ENCODE results near the gene SNCG. TPM values are rescaled to one million over a fixed set of nuclear protein-coding genes. Genes with fewer than 3 reads are reported as not detected.
A peak's percentile ranks its signal among the peaks of the same experiment; 100 is the strongest.

Gene SNCG
- total RNA-seq, 3 donors from 2014 or later, result 52.1 to 255 (median 53.7) TPM

DNA sequence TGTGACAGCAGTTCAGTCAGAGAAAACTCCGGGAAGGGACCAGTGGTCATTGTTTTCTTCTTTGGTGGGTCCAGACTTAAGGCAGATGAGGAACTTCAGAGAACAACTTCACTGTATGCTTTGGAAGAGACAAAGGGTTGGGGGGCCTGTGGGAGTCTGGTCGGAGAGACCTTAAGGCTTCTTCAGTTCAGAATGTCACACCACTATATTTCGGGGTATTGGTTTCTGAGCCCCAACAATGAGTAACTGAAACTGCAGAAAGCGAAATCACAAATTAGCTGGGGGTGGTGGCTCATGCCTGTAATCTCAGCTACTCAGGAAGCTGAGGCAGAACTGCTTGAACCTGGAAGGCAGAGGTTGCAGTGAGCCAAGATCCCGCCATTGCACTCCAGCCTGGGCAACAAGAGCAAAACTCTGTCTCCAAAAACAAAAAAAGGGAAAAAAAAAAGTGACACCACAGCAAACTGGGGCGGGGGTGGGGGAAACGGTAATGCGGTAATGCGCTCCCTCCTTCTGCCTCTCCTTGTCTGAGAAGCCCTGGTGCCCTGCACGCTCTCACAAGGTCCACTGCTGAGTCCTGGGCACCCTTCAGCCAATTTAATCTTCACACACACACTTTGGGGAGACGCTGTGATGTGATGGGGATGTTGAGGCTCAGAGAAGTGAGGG lies 7.7 kb downstream of the SNCG start:
- TF ChIP-seq POLR2A (IDR thresholded peaks at IDR 0.05), result no peak
- peak in 1 of 3 donors; percentile 42 for TF ChIP-seq POLR2AphosphoS5 (IDR thresholded peaks at IDR 0.05)
- Histone ChIP-seq H3K4me1 (peaks cover 11 to 22% of the 10 kb centered on the region in 2 donors), H3K9me3 (no peaks in the 10 kb centered on the region), H3K27ac (peak overlapping the region; percentile 99 to 100), H3K36me3 (no peaks in the 10 kb centered on the region), H3K27me3 (no peaks in the 10 kb centered on the region), H3K4me3 (peak overlapping the region in 1 of 3 donors; percentile 77)
- intact Hi-C loops (cut with DNase I; ENCODE audit: low total_unique reads), result loop anchor here (2.0 kb wide), 1 partner anchor 29 kb away; no protein-coding TSS in a partner anchor
- DNase-seq (ENCODE audit: low spot score in 2 of 2), result no peak

GRCh38 chr10:86967481-86967941 lies 9.1 kb downstream of the SNCG start:
- Histone ChIP-seq H3K4me3 (peak overlapping the region; percentile 70 to 77 (median 75)), H3K27ac (peak overlapping the region; percentile 99 to 100), H3K36me3 (no peaks in the 10 kb centered on the region), H3K9me3 (no peaks in the 10 kb centered on the region), H3K4me1 (peaks cover 11 to 22% of the 10 kb centered on the region in 2 donors), H3K27me3 (no peaks in the 10 kb centered on the region)
- intact Hi-C loops (cut with DNase I; ENCODE audit: low total_unique reads), result no loop called here
- DNase-seq (ENCODE audit: low spot score in 2 of 2), result no peak
- TF ChIP-seq POLR2AphosphoS5 (IDR thresholded peaks at IDR 0.05) (no peak), POLR2A (IDR thresholded peaks at IDR 0.05) (no peak)
- TF ChIP-seq, protein P1, sequence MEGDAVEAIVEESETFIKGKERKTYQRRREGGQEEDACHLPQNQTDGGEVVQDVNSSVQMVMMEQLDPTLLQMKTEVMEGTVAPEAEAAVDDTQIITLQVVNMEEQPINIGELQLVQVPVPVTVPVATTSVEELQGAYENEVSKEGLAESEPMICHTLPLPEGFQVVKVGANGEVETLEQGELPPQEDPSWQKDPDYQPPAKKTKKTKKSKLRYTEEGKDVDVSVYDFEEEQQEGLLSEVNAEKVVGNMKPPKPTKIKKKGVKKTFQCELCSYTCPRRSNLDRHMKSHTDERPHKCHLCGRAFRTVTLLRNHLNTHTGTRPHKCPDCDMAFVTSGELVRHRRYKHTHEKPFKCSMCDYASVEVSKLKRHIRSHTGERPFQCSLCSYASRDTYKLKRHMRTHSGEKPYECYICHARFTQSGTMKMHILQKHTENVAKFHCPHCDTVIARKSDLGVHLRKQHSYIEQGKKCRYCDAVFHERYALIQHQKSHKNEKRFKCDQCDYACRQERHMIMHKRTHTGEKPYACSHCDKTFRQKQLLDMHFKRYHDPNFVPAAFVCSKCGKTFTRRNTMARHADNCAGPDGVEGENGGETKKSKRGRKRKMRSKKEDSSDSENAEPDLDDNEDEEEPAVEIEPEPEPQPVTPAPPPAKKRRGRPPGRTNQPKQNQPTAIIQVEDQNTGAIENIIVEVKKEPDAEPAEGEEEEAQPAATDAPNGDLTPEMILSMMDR (IDR thresholded peaks at IDR 0.05), result no peak

- H3K4me1 ChIP-seq, result peaks cover 11 to 22% of the 10 kb centered on the region in 2 donors
- intact Hi-C loops (cut with DNase I; ENCODE audit: low total_unique reads), result no loop called here
These were observed 10.0 kb downstream of the SNCG start, which contains the start of gene ADIRF for GRCh38 chr10:86968271-86968993. TSS of gene ADIRF (plus strand) at chr10:86968482. CDS start at chr10:86968545, 63 bp downstream.

DNA sequence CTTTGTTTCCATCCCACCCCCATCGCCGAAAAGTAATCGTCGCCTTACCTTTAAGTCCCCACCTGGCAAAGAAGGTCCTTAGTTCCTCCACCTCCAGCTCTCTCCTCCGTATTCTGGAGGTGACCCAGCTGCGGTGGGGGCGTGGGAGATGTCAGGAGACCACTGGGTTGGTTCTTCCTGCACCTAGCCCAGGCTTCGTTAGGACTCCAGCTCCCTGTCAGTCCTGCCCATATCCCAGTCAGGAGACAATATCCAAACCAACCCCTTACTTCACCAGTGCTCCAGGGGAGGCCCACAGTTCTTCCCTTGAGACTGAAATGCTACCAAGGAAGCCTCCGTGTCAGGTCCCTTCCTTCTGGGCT lies 10.6 kb downstream of the SNCG start:
- intact Hi-C loops (cut with DNase I; ENCODE audit: low total_unique reads), result no loop called here
- no peak for DNase-seq (ENCODE audit: low spot score in 2 of 2)
- TF ChIP-seq POLR2A (IDR thresholded peaks at IDR 0.05) (no peak), POLR2AphosphoS5 (IDR thresholded peaks at IDR 0.05) (no peak)
- TF ChIP-seq, protein P1 (IDR thresholded peaks at IDR 0.05), result no peak
- H3K4me3 ChIP-seq, result peak overlapping the region; percentile 70 to 77 (median 75)
- no peaks in the 10 kb centered on the region for H3K9me3 ChIP-seq
- peak overlapping the region; percentile 99 to 100 for H3K27ac ChIP-seq
- H3K4me1 ChIP-seq, result peaks cover 11 to 22% of the 10 kb centered on the region in 2 donors
- H3K36me3 ChIP-seq, result no peaks in the 10 kb centered on the region
- H3K27me3 ChIP-seq, result no peaks in the 10 kb centered on the region

More at GRCh38 chr10:86968271-86968993, 10.0 kb downstream of the SNCG start, which contains the start of gene ADIRF:
- Histone ChIP-seq H3K9me3 (no peaks in the 10 kb centered on the region), H3K36me3 (no peaks in the 10 kb centered on the region), H3K4me3 (peak within 1 kb of the TSS; percentile 70 to 77 (median 75)), H3K27me3 (no peaks in the 10 kb centered on the region), H3K27ac (peak within 1 kb of the TSS; percentile 99 to 100)
- peak in 1 of 2 donors; percentile 79 for DNase-seq (ENCODE audit: low spot score in 2 of 2)
- TF ChIP-seq POLR2AphosphoS5 (IDR thresholded peaks at IDR 0.05), result peak; percentile 49 to 96 (median 70)
- TF ChIP-seq, protein P1 (IDR thresholded peaks at IDR 0.05), result no peak

GRCh38 chr10:86969421-86970041 lies 11.1 kb downstream of the SNCG start:
- no peaks in the 10 kb centered on the region for H3K36me3 ChIP-seq
- intact Hi-C loops (cut with DNase I; ENCODE audit: low total_unique reads), result loop anchor here (10.0 kb wide), 1 partner anchor 1585 kb away; no protein-coding TSS in a partner anchor
- no peaks in the 10 kb centered on the region for H3K9me3 ChIP-seq
- peak overlapping the region; percentile 99 to 100 for H3K27ac ChIP-seq
- peaks cover 11 to 22% of the 10 kb centered on the region in 2 donors for H3K4me1 ChIP-seq
- no peaks in the 10 kb centered on the region for H3K27me3 ChIP-seq
- H3K4me3 ChIP-seq, result peak overlapping the region; percentile 70 to 77 (median 75)
- TF ChIP-seq, protein P1 (IDR thresholded peaks at IDR 0.05), result no peak
- TF ChIP-seq POLR2AphosphoS5 (IDR thresholded peaks at IDR 0.05) (no peak), POLR2A (IDR thresholded peaks at IDR 0.05) (no peak)
- DNase-seq (ENCODE audit: low spot score in 2 of 2), result no peak

All from breast epithelium (tissue), 4 donors.